ENCODE data around the gene MRPL49. TPM values are rescaled to one million over a fixed set of nuclear protein-coding genes. Genes with fewer than 3 reads are reported as not detected.

Gene MRPL49
- total RNA-seq, 2 experiments from 2014 or later: 58.5 to 62.5 TPM

DNA sequence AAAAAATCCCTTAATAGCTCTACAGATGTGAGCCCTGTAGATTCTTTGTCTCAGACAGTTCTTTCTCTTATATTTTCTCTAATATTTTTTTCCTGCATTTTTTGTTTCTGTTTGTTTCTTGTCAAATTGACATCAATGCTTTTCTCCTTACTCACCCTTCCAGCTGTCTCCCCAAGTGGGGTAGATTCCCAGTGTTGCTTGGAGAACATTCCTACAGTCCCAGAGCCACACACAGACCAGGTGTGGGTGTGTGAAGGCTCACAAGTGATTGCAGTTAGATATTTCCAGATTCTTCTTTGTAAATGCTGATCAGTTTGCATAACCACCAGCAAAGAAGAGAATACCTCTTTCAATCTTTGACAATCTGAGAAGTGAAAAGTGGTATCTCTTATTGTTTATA is 18.6 kb upstream of the MRPL49 start:
- no peak overlapping the region for H3K27ac Mint-ChIP-seq
- H3K36me3 Mint-ChIP-seq (ENCODE audit: low read depth): peaks cover 7% of the 10 kb centered on the region
- no peaks in the 10 kb centered on the region for H3K9me3 Mint-ChIP-seq (ENCODE audit: low read depth)
- POLR2A ChIA-PET: interaction anchor here (0.7 kb wide), 2 partner anchors 9 to 28 kb away, joined by 3 to 4 read pairs; no protein-coding TSS in a partner anchor
- ATAC-seq (no peak), DNase-seq (no peak)
- intact Hi-C loops (cut with DNase I, micrococcal nuclease): no loop called here
- H3K4me3 Mint-ChIP-seq: no peak overlapping the region
- H3K4me1 Mint-ChIP-seq: peaks cover 10% of the 10 kb centered on the region
- H3K27me3 Mint-ChIP-seq: no peaks in the 10 kb centered on the region
- CTCF ChIA-PET: interaction anchor here (0.7 to 1.4 kb wide), 2 partner anchors 9 to 10 kb away, joined by 4 read pairs; no protein-coding TSS in a partner anchor

- no peaks in the 10 kb centered on the region for H3K9me3 Mint-ChIP-seq (ENCODE audit: low read depth)
- ChIA-PET POLR2A (no interaction called here), CTCF (interaction anchor here (0.6 to 1.4 kb wide), 3 partner anchors 8 to 31 kb away, joined by 3 to 4 read pairs (median 3); no protein-coding TSS in a partner anchor)
- DNase-seq (no peak), ATAC-seq (no peak)
- intact Hi-C loops (cut with DNase I, micrococcal nuclease): no loop called here
- H3K27ac Mint-ChIP-seq: peak overlapping the region; percentile 2
- H3K27me3 Mint-ChIP-seq: no peaks in the 10 kb centered on the region
- H3K4me3 Mint-ChIP-seq: no peak overlapping the region
- peaks cover 7% of the 10 kb centered on the region for H3K4me1 Mint-ChIP-seq
- H3K36me3 Mint-ChIP-seq (ENCODE audit: low read depth): peaks cover 7% of the 10 kb centered on the region
These were observed 17.5 kb upstream of the MRPL49 start for GRCh38 chr11:65104628-65105027.

DNA sequence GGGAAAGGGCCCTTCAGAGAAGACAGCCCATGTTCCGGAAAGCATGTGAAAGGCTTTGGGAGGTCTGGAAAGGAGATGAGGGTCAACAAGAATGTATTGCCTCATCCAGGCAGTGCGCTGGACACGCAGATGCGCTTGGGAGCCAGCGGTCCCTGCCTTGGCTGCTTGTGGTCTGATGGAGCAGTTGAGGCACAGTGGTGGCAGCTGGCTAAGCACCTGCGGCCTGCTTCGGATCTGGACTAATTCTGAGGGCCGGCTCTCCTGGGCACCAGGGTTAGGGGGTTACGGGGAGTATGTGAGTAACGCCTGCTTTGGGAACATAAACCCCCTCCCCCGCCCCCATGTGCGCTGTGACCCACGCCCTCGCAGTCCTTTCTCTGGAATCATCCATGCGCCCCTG is 15.0 kb upstream of the MRPL49 start:
- ChIA-PET POLR2A (no interaction called here), CTCF (interaction anchor here (1.3 kb wide), 1 partner anchor 8 kb away, joined by 4 read pairs; no protein-coding TSS in a partner anchor)
- Mint-ChIP-seq H3K4me1 (peaks cover 27% of the 10 kb centered on the region), H3K9me3 (ENCODE audit: low read depth) (no peaks in the 10 kb centered on the region), H3K27ac (no peak overlapping the region), H3K36me3 (ENCODE audit: low read depth) (peaks cover 7% of the 10 kb centered on the region), H3K27me3 (no peaks in the 10 kb centered on the region), H3K4me3 (no peak overlapping the region)
- DNase-seq (no peak), ATAC-seq (no peak)
- intact Hi-C loops (cut with DNase I, micrococcal nuclease): no loop called here

DNA sequence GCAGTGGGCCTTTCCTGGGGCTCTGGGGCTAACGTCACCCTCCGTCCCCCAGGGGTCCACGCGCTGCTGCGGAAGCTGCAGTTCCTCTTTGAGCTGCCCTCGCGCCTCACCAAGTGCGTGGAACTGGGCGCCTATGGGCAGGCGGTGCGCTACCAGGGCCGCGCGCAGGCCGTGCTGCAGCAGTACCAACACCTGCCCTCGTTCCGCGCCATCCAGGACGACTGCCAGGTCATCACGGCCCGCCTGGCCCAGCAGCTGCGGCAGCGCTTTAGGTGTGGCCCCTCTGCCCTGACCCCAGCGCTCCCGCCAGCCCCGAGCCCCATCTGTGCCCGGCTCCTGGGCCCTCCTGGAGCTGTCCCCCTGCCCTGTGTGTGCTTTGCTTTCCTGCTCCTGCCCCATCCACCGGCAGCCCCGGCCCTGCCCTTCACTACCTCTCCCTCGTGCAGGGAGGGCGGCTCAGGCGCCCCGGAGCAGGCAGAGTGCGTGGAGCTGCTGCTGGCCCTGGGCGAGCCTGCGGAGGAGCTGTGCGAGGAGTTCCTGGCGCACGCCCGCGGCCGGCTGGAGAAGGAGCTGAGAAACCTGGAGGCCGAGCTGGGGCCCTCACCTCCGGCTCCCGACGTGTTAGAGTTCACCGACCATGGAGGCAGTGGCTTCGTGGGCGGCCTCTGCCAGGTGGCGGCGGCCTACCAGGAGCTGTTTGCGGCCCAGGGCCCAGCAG is 14.2 kb upstream of the MRPL49 start:
- ATAC-seq (no peak), DNase-seq (no peak)
- Mint-ChIP-seq H3K4me1 (peaks cover 28% of the 10 kb centered on the region), H3K27me3 (no peaks in the 10 kb centered on the region), H3K4me3 (no peak overlapping the region), H3K9me3 (ENCODE audit: low read depth) (no peaks in the 10 kb centered on the region), H3K27ac (no peak overlapping the region), H3K36me3 (ENCODE audit: low read depth) (peaks cover 7% of the 10 kb centered on the region)
- intact Hi-C loops (cut with DNase I, micrococcal nuclease): no loop called here
- ChIA-PET CTCF (interaction anchor here (0.6 to 2.0 kb wide), 4 partner anchors 9 to 208 kb away, joined by 3 to 6 read pairs (median 4); partner anchors contain the start of gene ZNHIT2), POLR2A (interaction anchor here (0.9 kb wide), 1 partner anchor 14 kb away, joined by 3 read pairs; the partner anchor contains the start of genes FAU and MRPL49)

- H3K27ac Mint-ChIP-seq: no peak overlapping the region
- ATAC-seq (no peak), DNase-seq (no peak)
- H3K4me3 Mint-ChIP-seq: no peak overlapping the region
- peaks cover 7% of the 10 kb centered on the region for H3K36me3 Mint-ChIP-seq (ENCODE audit: low read depth)
- POLR2A ChIA-PET: interaction anchor here (0.9 to 1.4 kb wide), 3 partner anchors 9 to 13 kb away, joined by 3 to 7 read pairs (median 3); partner anchors contain the start of genes FAU and MRPL49
- no peaks in the 10 kb centered on the region for H3K27me3 Mint-ChIP-seq
- CTCF ChIA-PET: interaction anchor here (0.7 to 2.0 kb wide), 3 partner anchors 9 to 208 kb away, joined by 3 to 6 read pairs (median 4); partner anchors contain the start of gene ZNHIT2
- peaks cover 34% of the 10 kb centered on the region for H3K4me1 Mint-ChIP-seq
- intact Hi-C loops (cut with DNase I, micrococcal nuclease): no loop called here
- H3K9me3 Mint-ChIP-seq (ENCODE audit: low read depth): no peaks in the 10 kb centered on the region
These were observed 13.5 kb upstream of the MRPL49 start for GRCh38 chr11:65108469-65109123.

DNA sequence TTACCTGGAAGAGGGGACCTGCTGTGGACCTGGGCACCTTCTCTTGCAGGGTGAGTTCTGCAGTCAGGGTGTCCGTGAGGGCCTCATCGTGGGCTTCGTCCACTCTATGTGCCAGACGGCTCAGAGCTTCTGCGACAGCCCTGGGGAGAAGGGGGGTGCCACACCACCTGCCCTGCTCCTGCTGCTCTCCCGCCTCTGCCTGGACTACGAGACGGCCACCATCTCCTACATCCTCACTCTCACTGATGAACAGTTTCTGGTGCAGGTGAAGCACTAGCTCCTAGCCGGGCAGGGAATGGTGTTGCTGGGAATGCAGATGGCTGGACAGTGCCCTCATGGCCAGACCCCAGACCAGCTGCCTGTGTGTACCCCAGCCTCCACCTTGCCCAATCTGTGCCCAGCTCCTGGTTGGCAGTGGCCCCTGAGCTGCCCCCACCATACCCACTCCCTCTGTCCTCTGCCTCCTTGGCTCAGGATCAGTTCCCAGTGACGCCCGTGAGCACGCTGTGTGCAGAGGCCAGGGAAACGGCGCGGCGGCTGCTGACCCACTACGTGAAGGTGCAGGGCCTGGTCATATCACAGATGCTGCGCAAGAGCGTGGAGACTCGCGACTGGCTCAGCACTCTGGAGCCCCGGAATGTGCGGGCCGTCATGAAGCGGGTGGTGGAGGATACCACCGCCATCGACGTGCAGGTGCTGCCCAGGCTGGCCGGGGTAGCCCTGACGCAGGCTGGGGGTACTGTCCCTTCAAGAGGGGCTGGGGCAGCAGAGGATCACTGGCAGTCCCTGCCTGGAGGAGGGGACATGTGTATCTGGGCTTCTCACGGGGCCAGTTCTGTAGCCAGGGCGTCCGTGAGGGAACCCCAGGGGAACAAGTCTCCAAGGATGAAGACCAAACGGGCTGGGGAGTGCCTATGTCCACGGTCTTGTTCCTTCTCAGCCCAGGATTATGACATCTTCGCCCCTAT is 12.6 kb upstream of the MRPL49 start:
- DNase-seq (no peak), ATAC-seq (no peak)
- intact Hi-C loops (cut with DNase I, micrococcal nuclease): loop anchor here (1.0 to 10.0 kb wide), 7 partner anchors 25 to 865 kb away; partner anchors contain the start of genes CDCA5 (in 2 of the 2), ZFPL1 (in 2 of the 2), ATG2A (in 1 of the 2) and CAPN1 (in 1 of the 2)
- Mint-ChIP-seq H3K27ac (no peak overlapping the region), H3K4me3 (no peak overlapping the region), H3K4me1 (peaks cover 42% of the 10 kb centered on the region), H3K9me3 (ENCODE audit: low read depth) (no peaks in the 10 kb centered on the region), H3K36me3 (ENCODE audit: low read depth) (peaks cover 8% of the 10 kb centered on the region), H3K27me3 (no peaks in the 10 kb centered on the region)
- ChIA-PET CTCF (interaction anchor here (0.7 to 4.9 kb wide), 15 partner anchors 9 to 261 kb away, joined by 3 to 56 read pairs (median 5); partner anchors contain the start of genes ARL2, DPF2, FAU and MRPL49), POLR2A (interaction anchor here (0.6 to 2.6 kb wide), 7 partner anchors 10 to 153 kb away, joined by 3 to 14 read pairs (median 3); partner anchors contain the start of genes CDCA5, FAU and MRPL49)

- CTCF ChIA-PET: interaction anchor here (0.6 to 4.9 kb wide), 20 partner anchors 9 to 262 kb away, joined by 3 to 56 read pairs (median 5); partner anchors contain the start of genes ARL2, CAPN1, DPF2 and FAU
- ATAC-seq: peak; percentile 63
- Mint-ChIP-seq H3K4me3 (no peak overlapping the region), H3K27ac (peak overlapping the region; percentile 24), H3K36me3 (ENCODE audit: low read depth) (peaks cover 8% of the 10 kb centered on the region), H3K4me1 (peaks cover 42% of the 10 kb centered on the region), H3K9me3 (ENCODE audit: low read depth) (no peaks in the 10 kb centered on the region), H3K27me3 (no peaks in the 10 kb centered on the region)
- DNase-seq: peak; percentile 97
- intact Hi-C loops (cut with DNase I, micrococcal nuclease): loop anchor here (1.0 to 10.0 kb wide), 7 partner anchors 26 to 866 kb away; partner anchors contain the start of genes CDCA5 (in 2 of the 2), ZFPL1 (in 2 of the 2), ATG2A (in 1 of the 2) and CAPN1 (in 1 of the 2)
- POLR2A ChIA-PET: interaction anchor here (0.8 to 2.6 kb wide), 5 partner anchors 11 to 152 kb away, joined by 3 to 14 read pairs (median 3); partner anchors contain the start of genes CDCA5, FAU and MRPL49
These were observed 11.7 kb upstream of the MRPL49 start for GRCh38 chr11:65110354-65110861.

- Mint-ChIP-seq H3K9me3 (ENCODE audit: low read depth) (no peaks in the 10 kb centered on the region), H3K27me3 (no peaks in the 10 kb centered on the region), H3K27ac (peak overlapping the region; percentile 74), H3K4me3 (peak overlapping the region; percentile 83), H3K36me3 (ENCODE audit: low read depth) (peaks cover 7% of the 10 kb centered on the region), H3K4me1 (peaks cover 46% of the 10 kb centered on the region)
- no peak for ATAC-seq
- DNase-seq: no peak
- ChIA-PET CTCF (interaction anchor here (0.7 to 4.9 kb wide), 19 partner anchors 9 to 263 kb away, joined by 3 to 56 read pairs (median 5); partner anchors contain the start of genes ARL2, CAPN1, DPF2 and SYVN1), POLR2A (interaction anchor here (0.5 to 2.6 kb wide), 4 partner anchors 11 to 365 kb away, joined by 3 to 14 read pairs (median 3); partner anchors contain the start of genes FAU and MRPL49)
- intact Hi-C loops (cut with DNase I, micrococcal nuclease): loop anchor here (1.0 to 10.0 kb wide), 7 partner anchors 15 to 866 kb away; partner anchors contain the start of genes VPS51 (in 2 of the 2), ATG2A (in 1 of the 2), CCDC88B (in 1 of the 2) and CDC42EP2 (in 1 of the 2)
These were observed 10.9 kb upstream of the MRPL49 start for GRCh38 chr11:65111159-65111743.

- ChIA-PET CTCF (interaction anchor here (0.6 to 4.9 kb wide), 14 partner anchors 9 to 261 kb away, joined by 3 to 56 read pairs (median 4); partner anchors contain the start of genes FAU, MRPL49 and VPS51), POLR2A (interaction anchor here (0.5 to 2.6 kb wide), 7 partner anchors 8 to 365 kb away, joined by 3 to 14 read pairs (median 3); partner anchors contain the start of genes FAU and MRPL49)
- peak within 1 kb of the TSS; percentile 83 for H3K4me3 Mint-ChIP-seq
- peak within 1 kb of the TSS; percentile 74 for H3K27ac Mint-ChIP-seq
- ATAC-seq (peak; percentile 78), DNase-seq (peak; percentile 98)
- peaks cover 11% of the 10 kb centered on the region for H3K36me3 Mint-ChIP-seq (ENCODE audit: low read depth)
- H3K4me1 Mint-ChIP-seq: peaks cover 50% of the 10 kb centered on the region
- no peaks in the 10 kb centered on the region for H3K27me3 Mint-ChIP-seq
- H3K9me3 Mint-ChIP-seq (ENCODE audit: low read depth): no peaks in the 10 kb centered on the region
- intact Hi-C loops (cut with DNase I, micrococcal nuclease): loop anchor here (1.0 to 10.0 kb wide), 9 partner anchors 16 to 867 kb away; partner anchors contain the start of genes VPS51 (in 2 of the 2), ARL2 (in 1 of the 2), ATG2A (in 1 of the 2) and CCDC88B (in 1 of the 2)
These were observed 10.2 kb upstream of the MRPL49 start, which contains the start of gene TM7SF2 for GRCh38 chr11:65111744-65112545. TM7SF2 (plus strand) TSS chr11:65111872; CDS start chr11:65112016, 144 bp downstream.

Data from activated CD4-positive, alpha-beta T cell treated with anti-CD3 and anti-CD28 coated beads for 36 hours (primary cell).